AG09309 (cell line): ENCODE data around the gene ARPP21.

ENCODE experiments used
- DNase-seq: peaks from one replicate; pipeline ENCODE4 v3.0.0-alpha.2; 2010; ENCODE audit warnings: low read depth
- H3K4me3 ChIP-seq: 2 replicates; pipeline ENCODE4 v1.5.1; 2011; ENCODE audit warnings: mild to moderate bottlenecking, low read depth, low read length, moderate library complexity; ENCODE audit not compliant: control insufficient read depth
- CTCF ChIP-seq: IDR thresholded peaks from 2 replicates; pipeline ENCODE4 v1.5.1; 2011; ENCODE audit warnings: mild to moderate bottlenecking, low read depth, low read length, inconsistent platforms; ENCODE audit not compliant: insufficient read depth, control insufficient read depth; ENCODE audit errors: missing control alignments

The ARPP21 gene

GRCh38 chr3:35663471-35663870 is 24.1 kb downstream of the ARPP21 start:
- no peak overlapping the region for H3K4me3 ChIP-seq
- TF ChIP-seq CTCF, result no peak
- DNase-seq, result no peak

GRCh38 chr3:35664460-35664919 is 25.2 kb downstream of the ARPP21 start:
- H3K4me3 ChIP-seq, result no peak overlapping the region
- DNase-seq, result no peak
- no peak for TF ChIP-seq CTCF

GRCh38 chr3:35665390-35666055 is 26.2 kb downstream of the ARPP21 start:
- no peak for TF ChIP-seq CTCF
- DNase-seq, result no peak
- H3K4me3 ChIP-seq, result no peak overlapping the region

- no peak for DNase-seq
- TF ChIP-seq CTCF, result no peak
- H3K4me3 ChIP-seq, result no peak overlapping the region
Measured at GRCh38 chr3:35666888-35667287, 27.6 kb downstream of the ARPP21 start.

- H3K4me3 ChIP-seq, result no peak overlapping the region
- TF ChIP-seq CTCF, result no peak
- DNase-seq, result no peak
Measured at GRCh38 chr3:35670408-35670965, 31.2 kb downstream of the ARPP21 start.

GRCh38 chr3:35671483-35671882 is 32.2 kb downstream of the ARPP21 start:
- no peak for TF ChIP-seq CTCF
- DNase-seq, result no peak
- H3K4me3 ChIP-seq, result no peak overlapping the region

GRCh38 chr3:35673017-35673416 is 33.7 kb downstream of the ARPP21 start:
- DNase-seq, result no peak
- H3K4me3 ChIP-seq, result no peak overlapping the region
- TF ChIP-seq CTCF, result no peak
